HepG2 (cell line): Measurements from ENCODE around the gene KIAA1614. TPM values are rescaled to one million over a fixed set of nuclear protein-coding genes. Genes with fewer than 3 reads are reported as not detected.

Experiments
- ATAC-seq: fragments of 200-7000 bp; cut with Tn5 transposase; 3 replicates; pipeline ENCODE4 v1.9.1; 2020; ENCODE audit warnings: mild to moderate bottlenecking, moderate library complexity
- BruUV-seq: library from RNA; stranded (reverse); fragments of 400-500 nt; replicated peaks from 2 replicates; lab custom pipeline; 2021; lab: Mats Ljungman, UMichigan
- CTCF ChIA-PET: fragments of 300-600 bp; formaldehyde crosslinking; extraction: SDS; loops from one replicate; lab custom pipeline; 2021; ENCODE audit warnings: low total read pairs, inconsistent platforms, low intra/inter-chr PET ratio; lab: Yijun Ruan, JAX
- POLR2A ChIA-PET: fragments of 350-600 bp; sonication (Branson Sonifier 250); formaldehyde crosslinking; loops from one replicate; lab custom pipeline; 2020; ENCODE audit warnings: antibody characterized with exemption, inconsistent platforms; lab: Yijun Ruan, JAX
- DNase-seq: peaks from one replicate; pipeline ENCODE4 v3.0.0-alpha.2; 2015; ENCODE audit warnings: low spot score
- FAIRE-seq: peaks from 3 replicates; lab custom pipeline; 2011; peaks lifted over from hg19 to GRCh38; lab: Jason Lieb, UNC
- H2AFZ ChIP-seq: one replicate; pipeline ENCODE4 v1.6.1; 2011; ENCODE audit warnings: low read length, inconsistent platforms
- H3K27ac ChIP-seq: fragments of 300-600 bp; 3 replicates; pipeline ENCODE4 v1.8.0; 2011; ENCODE audit warnings: mixed run types, mild to moderate bottlenecking, mixed read lengths, low read length, inconsistent platforms; ENCODE audit not compliant: insufficient read depth; ENCODE audit errors: extremely low read length
- H3K27me3 ChIP-seq, 2 experiments: fragments of 200-600 bp in 1 of 2; 2 replicates in 1 of 2; 3 replicates in 1 of 2; pipeline versions ENCODE4 v1.6.0 to v1.8.0; 2011; ENCODE audit warnings: low read length in 2 of 2, mild to moderate bottlenecking in 2 of 2, moderate library complexity in 2 of 2, inconsistent platforms in 1 of 2; ENCODE audit not compliant: insufficient read depth in 2 of 2, control insufficient read depth in 1 of 2
- H3K36me3 ChIP-seq, 2 experiments: fragments of 200-600 bp in 1 of 2; replicated peaks in 1 of 2; 2 replicates in 1 of 2; 3 replicates in 1 of 2; pipeline versions ENCODE4 v1.5.1 to v1.8.0; 2011; ENCODE audit warnings: low read length in 2 of 2, inconsistent platforms in 1 of 2; ENCODE audit not compliant: insufficient read depth in 2 of 2, control insufficient read depth in 1 of 2
- H3K4me1 ChIP-seq: 2 replicates; pipeline ENCODE4 v1.5.1; 2012; ENCODE audit warnings: low read length, inconsistent platforms; ENCODE audit not compliant: insufficient read depth
- H3K4me2 ChIP-seq: 2 replicates; pipeline ENCODE4 v1.6.0; 2011; ENCODE audit warnings: low read depth, low read length, inconsistent platforms
- H3K4me3 ChIP-seq, 3 experiments: fragments of 200-600 bp in 1 of 3; sonication (generic), shearing (Covaris generic) in 1 of 3; replicated peaks in 1 of 3; 2 replicates each; pipeline ENCODE4 v1.5.1; 2011 to 2016; ENCODE audit warnings: low read length in 3 of 3, inconsistent platforms in 2 of 3, low read depth in 2 of 3, mild to moderate bottlenecking in 2 of 3, control low read depth in 1 of 3, mixed read lengths in 1 of 3; ENCODE audit not compliant: insufficient read depth in 1 of 3
- H3K79me2 ChIP-seq: one replicate; pipeline ENCODE4 v1.6.1; 2011; ENCODE audit warnings: low read length, inconsistent platforms; ENCODE audit not compliant: insufficient read depth
- H3K9ac ChIP-seq: 2 replicates; pipeline ENCODE4 v1.6.0; 2011; ENCODE audit warnings: mild to moderate bottlenecking, low read depth, low read length, inconsistent platforms; ENCODE audit not compliant: insufficient read depth
- H3K9me3 ChIP-seq: 2 replicates; pipeline ENCODE4 v1.5.1; 2012; ENCODE audit warnings: mild to moderate bottlenecking, low read length
- H4K20me1 ChIP-seq: 2 replicates; pipeline ENCODE4 v1.6.0; 2011; ENCODE audit warnings: inconsistent platforms, mild to moderate bottlenecking, low read length, moderate library complexity; ENCODE audit not compliant: insufficient read depth
- CENPT ChIP-seq: sonication (generic); formaldehyde crosslinking; IDR thresholded peaks from 2 replicates; pipeline ENCODE4 v1.8.0; 2022; ENCODE audit warnings: low read depth, mild to moderate bottlenecking, moderate library complexity, missing genetic modification reagents
- FOXP1 ChIP-seq, 2 experiments: fragments of 450-650 bp in 1 of 2; IDR thresholded peaks; 2 replicates each; pipeline ENCODE4 v1.6.1; 2017 to 2018; ENCODE audit warnings: antibody characterized with exemption in 1 of 2
- MBD4 ChIP-seq: IDR thresholded peaks from 2 replicates; pipeline ENCODE4 v1.6.1; 2012; ENCODE audit warnings: low read length, inconsistent platforms, borderline replicate concordance
- RFXAP ChIP-seq: sonication (generic); formaldehyde crosslinking; IDR thresholded peaks from 2 replicates; pipeline ENCODE4 v1.4.0; 2020; ENCODE audit warnings: missing genetic modification reagents, borderline replicate concordance
- TEAD3 ChIP-seq: optimal IDR thresholded peaks from 2 replicates; pipeline ENCODE3; 2016; ENCODE audit warnings: borderline replicate concordance
- WIZ ChIP-seq: sonication (generic); formaldehyde crosslinking; IDR thresholded peaks from 2 replicates; pipeline ENCODE4 v1.5.1; 2020; ENCODE audit warnings: mild to moderate bottlenecking, missing genetic modification reagents
- XRCC5 ChIP-seq: fragments of 200-400 bp; formaldehyde crosslinking; optimal IDR thresholded peaks from 2 replicates; pipeline ENCODE3; 2017; ENCODE audit warnings: mild to moderate bottlenecking, low read length
- ZHX1 ChIP-seq: sonication (generic); formaldehyde crosslinking; IDR thresholded peaks from 2 replicates; pipeline ENCODE4 v1.8.1; 2022; ENCODE audit warnings: low read depth, mild to moderate bottlenecking, missing genetic modification reagents
- ZNF207 ChIP-seq: fragments of 450-650 bp; IDR thresholded peaks from 2 replicates; pipeline ENCODE4 v1.6.1; 2016; ENCODE audit warnings: antibody characterized with exemption, borderline replicate concordance
- ZNF280B ChIP-seq: sonication (generic); formaldehyde crosslinking; IDR thresholded peaks from 2 replicates; pipeline ENCODE4 v1.5.0; 2020; ENCODE audit warnings: missing genetic modification reagents, mild to moderate bottlenecking, borderline replicate concordance
- ZNF549 ChIP-seq: sonication (generic); formaldehyde crosslinking; IDR thresholded peaks from 2 replicates; pipeline ENCODE4 v1.5.0; 2020; ENCODE audit warnings: missing genetic modification reagents
- WGBS: methylation state at CpG from one replicate; pipeline ENCODE4 v1.1.6; 2017; ENCODE audit warnings: low lambda C conversion rate; 5-methylcytosine and 5-hydroxymethylcytosine counted together
- in situ Hi-C: cut with HindIII; loops from 2 replicates; pipeline ENCODE4 v1.10.0; 2017; ENCODE audit warnings: low pct_unique_long_range_greater_than_20kb; ENCODE audit not compliant: extremely low pct_ligation_motif_present
- intact Hi-C: fragments of 100-400 bp; cut with micrococcal nuclease; formaldehyde crosslinking; loops from one replicate; pipeline ENCODE4 v1.10.0; 2022; ENCODE audit not compliant: unreplicated experiment
- polyA plus RNA-seq, 8 experiments: library from polyadenylated mRNA; depleted of rRNA in 3 of 8; stranded (reverse) in 7 of 8; unstranded in 1 of 8; fragments of >200 nt; fragmentation: Illumina TruSeq in 4 of 8; extraction: Trizol in 4 of 8; gene quantifications; 2 replicates each; pipeline versions ENCODE4 v1.2.1 to v1.2.3, GENCODE V29; 2011 to 2016; ENCODE audit warnings: low read depth in 4 of 8, missing spikeins in 1 of 8, mixed read lengths in 1 of 8; ENCODE audit not compliant: insufficient read depth in 1 of 8
- total RNA-seq, 5 experiments: library from RNA; depleted of rRNA; stranded (reverse); fragments of >200 nt; fragmentation: Illumina TruSeq; extraction: Trizol; gene quantifications; 2 replicates each; pipeline ENCODE4 v1.2.3, GENCODE V29; 2016; ENCODE audit warnings: low read depth in 1 of 5
- TF ChIP-seq, protein P1 (sequence below): sonication (generic); formaldehyde crosslinking; IDR thresholded peaks from 2 replicates; pipeline ENCODE4 v1.5.0; 2020; ENCODE audit warnings: mild to moderate bottlenecking, missing genetic modification reagents, moderate library complexity
- TF ChIP-seq, protein P2 (sequence below): sonication (generic); formaldehyde crosslinking; IDR thresholded peaks from 2 replicates; pipeline ENCODE4 v1.4.0; 2020; ENCODE audit warnings: missing genetic modification reagents, borderline replicate concordance

Gene KIAA1614
- total and polyA plus RNA-seq, 2 of the 13 experiments (the other 11 are each of a cell fraction or from before 2014, with no cell fraction given): 0.15 to 0.77 TPM

DNA sequence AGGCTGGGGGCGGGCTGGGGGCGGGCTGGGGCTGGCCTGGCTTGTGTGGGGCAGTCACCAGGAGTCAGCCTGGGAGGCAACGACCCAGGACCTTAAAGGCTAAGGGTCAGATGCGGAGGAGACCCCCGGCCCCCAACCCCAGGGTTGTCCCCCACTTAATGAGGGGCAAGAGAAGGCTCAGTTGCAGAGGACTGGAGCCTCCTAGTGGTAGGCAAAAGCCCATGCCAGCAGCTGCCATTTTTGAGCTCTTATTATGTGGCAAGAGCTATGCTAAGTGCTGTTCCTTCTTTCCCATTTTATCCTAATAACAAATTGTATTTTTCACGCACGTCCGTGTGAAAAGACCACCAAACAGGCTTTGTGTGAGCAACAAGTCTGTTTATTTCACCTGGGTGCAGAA is 8.0 kb downstream of the KIAA1614 start (continued):
- TF ChIP-seq, protein P1, sequence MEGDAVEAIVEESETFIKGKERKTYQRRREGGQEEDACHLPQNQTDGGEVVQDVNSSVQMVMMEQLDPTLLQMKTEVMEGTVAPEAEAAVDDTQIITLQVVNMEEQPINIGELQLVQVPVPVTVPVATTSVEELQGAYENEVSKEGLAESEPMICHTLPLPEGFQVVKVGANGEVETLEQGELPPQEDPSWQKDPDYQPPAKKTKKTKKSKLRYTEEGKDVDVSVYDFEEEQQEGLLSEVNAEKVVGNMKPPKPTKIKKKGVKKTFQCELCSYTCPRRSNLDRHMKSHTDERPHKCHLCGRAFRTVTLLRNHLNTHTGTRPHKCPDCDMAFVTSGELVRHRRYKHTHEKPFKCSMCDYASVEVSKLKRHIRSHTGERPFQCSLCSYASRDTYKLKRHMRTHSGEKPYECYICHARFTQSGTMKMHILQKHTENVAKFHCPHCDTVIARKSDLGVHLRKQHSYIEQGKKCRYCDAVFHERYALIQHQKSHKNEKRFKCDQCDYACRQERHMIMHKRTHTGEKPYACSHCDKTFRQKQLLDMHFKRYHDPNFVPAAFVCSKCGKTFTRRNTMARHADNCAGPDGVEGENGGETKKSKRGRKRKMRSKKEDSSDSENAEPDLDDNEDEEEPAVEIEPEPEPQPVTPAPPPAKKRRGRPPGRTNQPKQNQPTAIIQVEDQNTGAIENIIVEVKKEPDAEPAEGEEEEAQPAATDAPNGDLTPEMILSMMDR (CRISPR knock-in tag): peak; percentile 33; the same call in 1 of the 2 replicates

GRCh38 chr1:180921386-180921785 is 8.7 kb downstream of the KIAA1614 start:
- Histone ChIP-seq H2AFZ (no peak overlapping the region), H3K9me3 (no peaks in the 10 kb centered on the region), H3K79me2 (no peaks in the 10 kb centered on the region), H3K27ac (no peak overlapping the region), H3K4me1 (peaks cover 60% of the 10 kb centered on the region), H3K36me3 (no peaks in the 10 kb centered on the region), H3K4me3 (no peak overlapping the region), H3K9ac (no peak overlapping the region), H3K27me3 (peaks cover 5 to 16% of the 10 kb centered on the region in 2 experiments; a peak in 4 of 5 replicates), H3K4me2 (no peak overlapping the region), H4K20me1 (no peaks in the 10 kb centered on the region)
- in situ Hi-C loops (no loop called here), intact Hi-C loops (no loop called here)
- 77% methylated on average over 5 of the region's 6 CpGs for WGBS
- POLR2A ChIA-PET: no interaction called here
- no TSS peak for BruUV-seq
- ATAC-seq: no peak
- DNase-seq: no peak
- CTCF ChIA-PET: no interaction called here
- no peak for FAIRE-seq
- TF ChIP-seq ZNF207: no peak
- TF ChIP-seq WIZ (CRISPR knock-in tag): no peak
- no peak for TF ChIP-seq MBD4
- no peak for TF ChIP-seq ZNF280B (CRISPR knock-in tag)
- TF ChIP-seq, protein P2, sequence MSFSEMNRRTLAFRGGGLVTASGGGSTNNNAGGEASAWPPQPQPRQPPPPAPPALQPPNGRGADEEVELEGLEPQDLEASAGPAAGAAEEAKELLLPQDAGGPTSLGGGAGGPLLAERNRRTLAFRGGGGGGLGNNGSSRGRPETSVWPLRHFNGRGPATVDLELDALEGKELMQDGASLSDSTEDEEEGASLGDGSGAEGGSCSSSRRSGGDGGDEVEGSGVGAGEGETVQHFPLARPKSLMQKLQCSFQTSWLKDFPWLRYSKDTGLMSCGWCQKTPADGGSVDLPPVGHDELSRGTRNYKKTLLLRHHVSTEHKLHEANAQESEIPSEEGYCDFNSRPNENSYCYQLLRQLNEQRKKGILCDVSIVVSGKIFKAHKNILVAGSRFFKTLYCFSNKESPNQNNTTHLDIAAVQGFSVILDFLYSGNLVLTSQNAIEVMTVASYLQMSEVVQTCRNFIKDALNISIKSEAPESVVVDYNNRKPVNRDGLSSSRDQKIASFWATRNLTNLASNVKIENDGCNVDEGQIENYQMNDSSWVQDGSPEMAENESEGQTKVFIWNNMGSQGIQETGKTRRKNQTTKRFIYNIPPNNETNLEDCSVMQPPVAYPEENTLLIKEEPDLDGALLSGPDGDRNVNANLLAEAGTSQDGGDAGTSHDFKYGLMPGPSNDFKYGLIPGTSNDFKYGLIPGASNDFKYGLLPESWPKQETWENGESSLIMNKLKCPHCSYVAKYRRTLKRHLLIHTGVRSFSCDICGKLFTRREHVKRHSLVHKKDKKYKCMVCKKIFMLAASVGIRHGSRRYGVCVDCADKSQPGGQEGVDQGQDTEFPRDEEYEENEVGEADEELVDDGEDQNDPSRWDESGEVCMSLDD (CRISPR knock-in tag): no peak
- TF ChIP-seq ZHX1 (CRISPR knock-in tag): no peak
- no peak for TF ChIP-seq XRCC5
- TF ChIP-seq RFXAP: no peak
- TF ChIP-seq ZNF549 (CRISPR knock-in tag): no peak
- TF ChIP-seq FOXP1 (IDR thresholded peaks at IDR 0.05): no peak
- no peak for TF ChIP-seq FOXP1 (CRISPR knock-in tag; IDR thresholded peaks at IDR 0.05)
- TF ChIP-seq TEAD3 (CRISPR knock-in tag): no peak
- no peak for TF ChIP-seq CENPT
